GM23248 (cell line): ENCODE data around the gene BSDC1. TPM values are rescaled to one million over a fixed set of nuclear protein-coding genes. Genes with fewer than 3 reads are reported as not detected.

Experiments used
- DNase-seq: peaks from one replicate; pipeline ENCODE4 v3.0.0-alpha.2; 2015
- H2AFZ ChIP-seq: fragments of 200-600 bp; sonication (generic); 2 replicates; pipeline ENCODE4 v1.6.1; 2016; ENCODE audit warnings: antibody characterized with exemption
- H3F3A ChIP-seq: fragments of 200-600 bp; sonication (generic); 2 replicates; pipeline ENCODE4 v1.6.1; 2016; ENCODE audit warnings: mild to moderate bottlenecking, antibody characterized with exemption, mixed run types; ENCODE audit not compliant: insufficient read depth
- H3K27ac ChIP-seq: fragments of 200-600 bp; sonication (generic); 2 replicates; pipeline ENCODE4 v1.5.1; 2016; ENCODE audit warnings: mild to moderate bottlenecking
- H3K27me3 ChIP-seq: fragments of 200-600 bp; sonication (generic); replicated peaks from 2 replicates; pipeline ENCODE4 v1.6.1; 2016; ENCODE audit warnings: mild to moderate bottlenecking; ENCODE audit not compliant: insufficient read depth
- H3K36me3 ChIP-seq: fragments of 200-600 bp; sonication (generic); 2 replicates; pipeline ENCODE4 v1.6.1; 2016; ENCODE audit warnings: low read depth, mild to moderate bottlenecking
- H3K4me1 ChIP-seq: fragments of 200-600 bp; sonication (generic); 2 replicates; pipeline ENCODE4 v1.6.1; 2016; ENCODE audit warnings: mild to moderate bottlenecking; ENCODE audit not compliant: insufficient read depth
- H3K4me2 ChIP-seq: fragments of 200-600 bp; sonication (generic); one replicate; pipeline ENCODE4 v1.6.1; 2016; ENCODE audit warnings: mild to moderate bottlenecking; ENCODE audit not compliant: unreplicated experiment
- H3K4me3 ChIP-seq: fragments of 200-600 bp; sonication (generic); 2 replicates; pipeline ENCODE4 v1.5.1; 2016; ENCODE audit warnings: mild to moderate bottlenecking
- H3K79me2 ChIP-seq: fragments of 200-600 bp; sonication (generic); 2 replicates; pipeline ENCODE4 v1.6.1; 2016; ENCODE audit warnings: mild to moderate bottlenecking; ENCODE audit not compliant: insufficient read depth
- H3K9ac ChIP-seq: fragments of 200-600 bp; sonication (generic); 2 replicates; pipeline ENCODE4 v1.6.1; 2016; ENCODE audit warnings: mild to moderate bottlenecking
- H3K9me2 ChIP-seq: fragments of 200-600 bp; sonication (generic); 2 replicates; pipeline ENCODE4 v1.6.1; 2016; ENCODE audit warnings: mixed run types, mild to moderate bottlenecking, moderate library complexity; ENCODE audit not compliant: insufficient read depth
- H3K9me3 ChIP-seq: fragments of 200-600 bp; sonication (generic); one replicate; pipeline ENCODE4 v1.6.1; 2017; ENCODE audit warnings: low read depth
- H4K20me1 ChIP-seq: fragments of 200-600 bp; sonication (generic); 2 replicates; pipeline ENCODE4 v1.6.0; 2016; ENCODE audit not compliant: insufficient read depth
- EZH2 ChIP-seq: fragments of 200-600 bp; sonication (generic); IDR thresholded peaks from 2 replicates; pipeline ENCODE4 v1.6.1; 2018; ENCODE audit warnings: antibody characterized with exemption, mild to moderate bottlenecking; ENCODE audit not compliant: insufficient read depth, poor library complexity, severe bottlenecking
- EZH2phosphoT487 ChIP-seq: fragments of 200-600 bp; sonication (generic); IDR thresholded peaks from 2 replicates; pipeline ENCODE4 v1.6.1; 2018; ENCODE audit warnings: antibody characterized with exemption, moderate library complexity, mild to moderate bottlenecking, low read depth; ENCODE audit not compliant: insufficient read depth
- WGBS, 2 experiments: methylation state at CpG; one replicate each; pipeline ENCODE4 v1.1.6; 2015 to 2017; ENCODE audit warnings: low lambda C conversion rate in 2 of 2, low coverage in 1 of 2; ENCODE audit errors: missing lambda C conversion rate in 2 of 2; 5-methylcytosine and 5-hydroxymethylcytosine counted together
- in situ Hi-C: fragments of 300-500 bp; cut with MboI; formaldehyde crosslinking; loops from 2 replicates; pipeline ENCODE4 v1.15.0; 2020
- polyA plus RNA-seq: library from polyadenylated mRNA; unstranded; fragments of >200 nt; fragmentation: Nextera tagmentation; extraction: Ambion mirVana; gene quantifications from 2 replicates; pipeline ENCODE4 v1.2.1, GENCODE V29; 2016
- total RNA-seq: library from RNA; depleted of rRNA; stranded (reverse); fragments of >200 nt; shearing (Covaris generic); gene quantifications from 2 replicates; pipeline ENCODE4 v1.2.3, GENCODE V29; 2014

The BSDC1 gene
- total and polyA plus RNA-seq, 2 experiments from 2014 or later: 47.8 to 94.9 TPM

GRCh38 chr1:32330558-32331151 lies 63.6 kb downstream of the BSDC1 start:
- DNase-seq: no peak
- Histone ChIP-seq H3K9me3 (no peaks in the 10 kb centered on the region), H4K20me1 (no peaks in the 10 kb centered on the region), H2AFZ (no peak overlapping the region), H3K4me3 (no peak overlapping the region), H3F3A (peaks cover 10% of the 10 kb centered on the region; the same call in 1 of the 2 replicates), H3K36me3 (no peaks in the 10 kb centered on the region; the same call in 1 of the 2 replicates), H3K9me2 (no peaks in the 10 kb centered on the region), H3K27ac (no peak overlapping the region), H3K4me2 (no peak overlapping the region), H3K79me2 (no peaks in the 10 kb centered on the region), H3K27me3 (no peaks in the 10 kb centered on the region), H3K4me1 (no peaks in the 10 kb centered on the region), H3K9ac (no peak overlapping the region)
- TF ChIP-seq EZH2phosphoT487 (no peak), EZH2 (no peak)
- 93 to 94% methylated on average over 12 of the region's 12 CpGs for WGBS, 2 experiments
- in situ Hi-C loops: no loop called here

- H3K36me3 ChIP-seq: no peaks in the 10 kb centered on the region; the same call in 1 of the 2 replicates
These were observed 64.2 kb downstream of the BSDC1 start for GRCh38 chr1:32329931-32330466.

GRCh38 chr1:32327204-32327603 lies 67.0 kb downstream of the BSDC1 start:
- WGBS, 2 experiments: 89 to 95% methylated on average over 11 of the region's 11 CpGs
- H3F3A ChIP-seq: 0 out of 2 replicates have a peak, but pooled peaks cover 5% of the 10 kb centered on the region
- H3K4me3 ChIP-seq: no peak overlapping the region
- no peaks in the 10 kb centered on the region for H4K20me1 ChIP-seq
- no peak overlapping the region for H3K27ac ChIP-seq
- H3K79me2 ChIP-seq: no peaks in the 10 kb centered on the region
- DNase-seq: no peak
- H3K27me3 ChIP-seq: no peaks in the 10 kb centered on the region
- TF ChIP-seq EZH2: no peak
- TF ChIP-seq EZH2phosphoT487: no peak
- H3K9me2 ChIP-seq: no peaks in the 10 kb centered on the region
- no peak overlapping the region for H3K9ac ChIP-seq
- in situ Hi-C loops: no loop called here
- H3K9me3 ChIP-seq: no peaks in the 10 kb centered on the region
- H3K4me2 ChIP-seq: no peak overlapping the region
- H2AFZ ChIP-seq: no peak overlapping the region
- no peaks in the 10 kb centered on the region for H3K4me1 ChIP-seq
- no peaks in the 10 kb centered on the region; the same call in 1 of the 2 replicates for H3K36me3 ChIP-seq

More at GRCh38 chr1:32329931-32330466, 64.2 kb downstream of the BSDC1 start:
- no peaks in the 10 kb centered on the region for H3K27me3 ChIP-seq
- no peak overlapping the region for H3K4me2 ChIP-seq
- H3K9me3 ChIP-seq: no peaks in the 10 kb centered on the region
- no peak overlapping the region for H3K9ac ChIP-seq
- DNase-seq: no peak
- H4K20me1 ChIP-seq: no peaks in the 10 kb centered on the region
- H3F3A ChIP-seq: peaks cover 10% of the 10 kb centered on the region; the same call in 1 of the 2 replicates
- H3K9me2 ChIP-seq: no peaks in the 10 kb centered on the region
- 84 to 91% methylated on average over 4 of the region's 4 CpGs for WGBS, 2 experiments
- H3K27ac ChIP-seq: no peak overlapping the region
- H3K4me1 ChIP-seq: no peaks in the 10 kb centered on the region
- H2AFZ ChIP-seq: no peak overlapping the region
- no peak for TF ChIP-seq EZH2
- no peak for TF ChIP-seq EZH2phosphoT487
- in situ Hi-C loops: no loop called here
- no peak overlapping the region for H3K4me3 ChIP-seq
- H3K79me2 ChIP-seq: no peaks in the 10 kb centered on the region

- TF ChIP-seq EZH2 (no peak), EZH2phosphoT487 (no peak)
- H3K27me3 ChIP-seq: no peaks in the 10 kb centered on the region
- no peaks in the 10 kb centered on the region for H3K9me2 ChIP-seq
- no peaks in the 10 kb centered on the region for H3K4me1 ChIP-seq
- in situ Hi-C loops: no loop called here
- no peaks in the 10 kb centered on the region for H3F3A ChIP-seq
- H3K9me3 ChIP-seq: no peaks in the 10 kb centered on the region
- no peaks in the 10 kb centered on the region for H4K20me1 ChIP-seq
- H3K79me2 ChIP-seq: no peaks in the 10 kb centered on the region
- no peaks in the 10 kb centered on the region for H3K36me3 ChIP-seq
- no peak overlapping the region for H2AFZ ChIP-seq
- no peak overlapping the region for H3K27ac ChIP-seq
- no peak overlapping the region for H3K9ac ChIP-seq
- 76 to 79% methylated on average over 5 of the region's 5 CpGs for WGBS, 2 experiments
- H3K4me2 ChIP-seq: no peak overlapping the region
- no peak overlapping the region for H3K4me3 ChIP-seq
- no peak for DNase-seq
These were observed 72.4 kb downstream of the BSDC1 start for GRCh38 chr1:32321712-32322291.
